HG03460 (cell line): Measurements from ENCODE around the gene VOPP1.
"Not testable (repeated sequence)": the region's sequence is repeated elsewhere in the genome, so short reads cannot be mapped to it uniquely, and the experiment has no call there.

Experiments
- ATAC-seq: cut with Tn5 transposase; IDR thresholded peaks from one replicate; pipeline ENCODE4 v1.9.1; 2021; ENCODE audit not compliant: unreplicated experiment

Gene VOPP1

DNA sequence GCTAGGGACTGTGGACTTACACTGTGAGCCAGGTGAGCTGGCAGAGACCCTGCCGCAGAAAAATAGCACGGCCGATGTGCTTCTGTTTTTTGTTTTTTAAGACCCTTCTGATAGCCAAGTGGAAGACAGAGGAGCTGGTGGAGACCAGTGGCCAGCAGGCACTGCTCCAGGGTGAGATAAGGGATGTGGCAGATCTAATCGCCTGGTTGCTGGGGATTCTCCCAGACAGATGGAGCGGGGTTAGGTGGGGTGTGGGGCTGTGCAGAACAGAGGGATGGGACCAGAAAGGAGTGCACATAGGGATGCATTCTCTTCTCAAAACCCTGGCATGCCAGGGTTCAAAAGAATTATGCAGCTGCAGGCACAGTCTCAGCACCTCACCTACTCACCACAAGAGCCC, 82.2 kb downstream of the VOPP1 start:
- no peak for ATAC-seq

DNA sequence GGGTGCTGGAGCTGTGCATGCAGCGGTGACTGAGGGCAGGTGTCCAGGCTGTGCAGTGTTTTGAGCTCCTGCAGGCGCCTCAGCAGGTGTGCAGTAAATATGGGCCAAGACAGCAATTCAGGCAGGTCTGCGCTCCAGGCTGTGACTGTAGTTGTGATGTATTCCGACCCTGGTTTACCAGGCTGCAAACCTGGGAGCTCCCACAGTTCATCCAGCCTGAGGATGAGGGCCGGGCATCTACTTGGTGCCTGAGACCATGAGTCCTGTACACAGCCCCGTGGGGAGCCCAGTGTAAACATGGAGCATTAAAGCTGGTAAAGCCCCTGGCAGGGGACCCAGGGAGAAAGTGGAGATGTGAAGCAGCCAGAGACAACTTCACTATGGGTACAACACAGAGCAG, 82.8 kb downstream of the VOPP1 start:
- no peak for ATAC-seq

DNA sequence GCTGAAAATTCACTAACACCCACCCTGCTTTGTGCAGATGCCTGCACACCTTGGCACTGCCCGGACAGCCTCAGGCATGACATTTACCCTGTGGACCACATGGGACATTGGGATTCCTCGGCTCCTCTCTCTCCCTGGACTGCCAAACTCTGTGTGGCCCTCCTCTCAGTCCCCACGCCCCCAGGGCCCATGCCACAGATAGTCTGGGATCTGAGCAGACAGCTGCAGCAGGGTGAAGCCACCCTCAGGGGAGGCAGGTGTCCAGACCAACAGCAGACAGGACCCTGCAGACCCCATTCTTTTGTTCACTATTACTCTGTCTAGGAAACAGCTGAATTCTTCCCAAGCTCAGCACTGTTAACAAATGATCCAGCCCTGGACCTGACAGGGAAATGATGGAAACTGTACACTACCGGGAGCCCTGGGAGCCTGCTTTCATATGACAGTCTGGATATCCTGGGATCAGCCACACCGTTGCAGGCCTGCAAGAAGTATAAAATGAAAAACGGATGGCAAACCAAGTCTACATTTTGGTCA, 83.4 kb downstream of the VOPP1 start:
- no peak for ATAC-seq

GRCh38 chr7:55488216-55488615, 84.1 kb downstream of the VOPP1 start:
- ATAC-seq, result no peak

GRCh38 chr7:55486991-55487390, 85.3 kb downstream of the VOPP1 start:
- ATAC-seq, result no peak

GRCh38 chr7:55486192-55486590, 86.1 kb downstream of the VOPP1 start:
- ATAC-seq, result no peak

DNA sequence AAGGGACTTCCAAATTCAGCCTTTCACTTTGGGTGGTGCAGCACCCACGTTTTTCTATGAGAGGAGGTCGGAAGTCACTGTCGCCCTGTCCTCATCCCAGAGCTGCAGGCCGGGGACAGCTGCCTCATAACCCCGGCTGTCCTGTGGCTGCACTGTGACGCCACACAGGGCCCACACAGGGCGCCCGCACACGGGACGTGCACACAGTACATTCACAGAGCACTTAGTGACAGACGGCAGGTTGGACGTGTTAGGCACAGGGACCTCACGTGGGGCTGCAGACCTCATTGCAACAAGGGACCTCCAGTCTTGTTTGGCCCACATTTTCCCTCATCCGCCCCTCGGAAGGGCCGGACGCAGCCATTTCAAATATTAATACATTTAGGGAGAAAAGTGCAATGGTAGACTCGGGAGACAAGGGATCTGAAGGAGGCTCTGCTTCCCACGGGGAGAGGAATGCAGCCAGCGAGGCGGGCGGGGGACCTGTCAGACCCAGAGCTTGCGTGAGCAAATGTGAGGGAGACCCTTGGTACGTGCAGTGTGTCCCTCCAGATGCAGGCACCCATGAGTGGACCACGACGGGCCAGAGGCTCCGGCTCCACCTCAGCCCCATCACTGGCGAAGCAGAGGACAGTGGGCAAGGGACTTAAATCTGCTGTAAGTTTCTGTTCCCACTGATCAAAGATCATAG, 86.7 kb downstream of the VOPP1 start:
- ATAC-seq, result no peak

GRCh38 chr7:55484834-55485233, 87.5 kb downstream of the VOPP1 start:
- no peak for ATAC-seq

- no peak for ATAC-seq
Observed at GRCh38 chr7:55484241-55484640, 88.1 kb downstream of the VOPP1 start.

- ATAC-seq, result no peak
Observed at GRCh38 chr7:55483046-55483445, 89.3 kb downstream of the VOPP1 start.

- ATAC-seq, result no peak
Observed at GRCh38 chr7:55481155-55481554, 91.1 kb downstream of the VOPP1 start.

DNA sequence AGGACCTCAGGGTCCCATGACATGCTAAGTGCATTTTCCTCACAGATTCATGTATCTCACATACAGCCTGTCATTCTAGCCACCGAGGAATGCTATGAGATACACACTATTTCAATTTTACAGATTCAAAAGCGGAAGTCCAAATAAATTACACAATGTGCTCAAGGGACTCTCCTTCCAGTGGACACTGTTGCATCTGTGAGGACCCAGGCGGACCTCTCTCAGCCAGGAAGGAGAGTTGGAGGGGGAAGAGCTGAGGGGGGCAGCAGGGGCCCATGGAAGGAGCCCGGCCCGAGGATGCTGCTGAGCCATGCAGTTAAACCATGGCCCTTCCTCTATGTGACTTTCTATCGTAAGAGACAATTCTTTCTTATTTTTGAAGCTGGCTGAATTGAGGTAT, 93.6 kb downstream of the VOPP1 start:
- ATAC-seq, result no peak

- ATAC-seq, result no peak
Observed at GRCh38 chr7:55477781-55478374, 94.4 kb downstream of the VOPP1 start.

DNA sequence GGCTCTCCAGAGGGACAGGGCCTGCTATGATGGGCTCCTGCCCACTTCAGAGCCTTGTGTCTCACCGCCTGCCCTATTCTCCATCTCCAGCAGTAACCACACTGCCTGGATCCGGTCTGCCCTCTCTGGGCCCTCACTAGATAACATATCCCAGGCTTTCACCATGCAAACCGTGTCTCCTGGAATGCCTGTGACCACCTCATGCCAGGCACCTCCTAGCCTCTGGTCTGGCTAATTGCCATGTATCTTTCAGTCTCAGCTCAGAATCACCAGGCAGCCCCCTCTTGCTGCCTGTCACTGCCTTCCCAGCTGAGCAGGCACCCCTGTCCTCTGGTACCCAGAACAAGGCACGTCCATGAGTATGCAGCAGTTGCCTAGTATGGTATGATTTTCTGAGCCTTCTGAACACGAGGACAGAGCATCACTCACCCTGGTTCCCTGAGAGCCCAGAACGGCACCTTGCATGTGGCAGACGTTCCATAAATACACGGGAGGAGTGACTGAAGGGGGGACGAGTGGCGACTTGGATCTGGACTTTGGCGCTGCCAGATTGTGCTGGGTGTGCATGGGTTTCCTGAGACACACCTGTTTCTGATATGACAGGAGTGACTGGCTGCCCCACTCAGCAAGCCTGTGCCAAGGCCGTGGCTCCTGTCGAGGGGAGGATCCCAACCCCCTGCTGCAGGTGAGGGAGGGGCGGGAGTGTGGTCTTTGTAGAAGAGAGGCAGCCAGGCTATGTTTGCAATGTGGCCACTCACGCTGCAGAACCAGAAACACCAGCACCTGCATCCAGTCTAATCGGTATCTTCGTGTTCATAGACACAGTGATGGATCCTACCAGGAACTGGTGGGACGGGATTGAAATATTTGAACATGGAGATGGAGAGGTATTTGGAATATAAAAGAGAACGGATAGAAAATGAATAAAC, 95.2 kb downstream of the VOPP1 start:
- ATAC-seq, result no peak

- no peak for ATAC-seq
Observed at GRCh38 chr7:55475855-55476803, 96.2 kb downstream of the VOPP1 start.

GRCh38 chr7:55474944-55475854, 97.1 kb downstream of the VOPP1 start:
- no peak for ATAC-seq

DNA sequence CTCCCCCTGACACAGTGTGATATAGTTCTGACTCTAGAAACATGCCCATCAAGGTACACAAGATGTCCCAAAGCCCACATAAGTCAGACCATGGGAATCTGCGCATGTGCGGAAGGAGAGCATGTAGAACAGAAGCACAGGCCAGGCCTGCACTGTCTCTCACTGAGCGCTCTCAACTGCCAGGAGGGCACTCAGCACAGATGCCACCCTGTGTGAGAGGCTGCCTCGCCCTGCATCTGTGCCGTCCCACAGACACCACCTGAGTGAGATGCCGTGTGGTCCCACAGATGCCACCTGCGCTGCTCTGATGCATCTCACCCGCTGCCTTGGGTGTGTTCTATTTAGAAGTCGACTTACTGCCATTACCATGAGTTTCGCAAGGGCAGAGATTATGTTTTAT, 98.4 kb downstream of the VOPP1 start:
- ATAC-seq, result no peak

DNA sequence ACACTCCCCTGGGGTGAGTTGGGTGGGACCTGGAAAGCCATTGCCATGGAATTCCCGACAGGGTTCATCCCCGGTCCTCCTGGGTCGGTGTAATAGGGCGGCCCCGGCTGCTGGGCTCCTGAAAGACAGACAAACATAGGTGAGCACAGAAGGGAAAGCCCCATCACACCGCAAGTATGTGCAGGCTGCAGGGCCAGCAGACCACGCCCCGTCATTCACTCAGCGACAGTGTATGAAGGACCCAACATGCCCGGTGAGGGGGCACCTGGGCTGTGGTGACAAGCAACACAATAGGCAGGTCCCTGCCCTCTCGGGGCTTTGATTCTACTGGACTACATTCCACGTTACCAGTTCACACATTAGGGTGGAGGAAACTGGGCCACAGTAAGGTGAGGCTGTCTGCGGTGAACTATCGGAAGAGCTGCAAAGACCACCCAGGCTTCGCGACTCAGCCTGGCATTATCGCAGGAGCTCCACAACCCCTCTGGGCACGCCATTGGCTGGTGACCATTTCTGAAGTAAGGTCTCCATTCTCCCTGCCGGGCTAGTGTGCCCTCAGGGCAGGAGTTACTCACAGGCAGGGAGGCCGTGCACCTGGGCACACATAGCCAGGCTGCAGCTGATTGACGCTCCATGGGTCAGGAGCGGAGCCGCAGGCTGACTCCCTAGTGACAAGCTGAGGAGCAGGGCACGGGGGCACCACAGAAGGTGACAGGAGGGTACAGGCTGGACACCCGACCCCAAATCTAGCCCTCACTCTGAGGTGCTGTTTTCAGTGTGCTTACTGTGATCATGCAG, 99.2 kb downstream of the VOPP1 start:
- no peak for ATAC-seq

- ATAC-seq, result not testable (repeated sequence)
Observed at GRCh38 chr7:55472406-55472805, 99.9 kb downstream of the VOPP1 start.
